Suppressor macrophage treated with lipopolysaccharide for 1 hour (primary cell): ENCODE data around the gene SNRNP70.
A peak's percentile ranks its signal among the peaks of the same experiment; 100 is the strongest.

ENCODE experiments used
- DNase-seq, 3 donors: peaks; one replicate each; pipeline ENCODE4 v3.0.0-alpha.2; 2020 to 2022

The SNRNP70 gene

DNA sequence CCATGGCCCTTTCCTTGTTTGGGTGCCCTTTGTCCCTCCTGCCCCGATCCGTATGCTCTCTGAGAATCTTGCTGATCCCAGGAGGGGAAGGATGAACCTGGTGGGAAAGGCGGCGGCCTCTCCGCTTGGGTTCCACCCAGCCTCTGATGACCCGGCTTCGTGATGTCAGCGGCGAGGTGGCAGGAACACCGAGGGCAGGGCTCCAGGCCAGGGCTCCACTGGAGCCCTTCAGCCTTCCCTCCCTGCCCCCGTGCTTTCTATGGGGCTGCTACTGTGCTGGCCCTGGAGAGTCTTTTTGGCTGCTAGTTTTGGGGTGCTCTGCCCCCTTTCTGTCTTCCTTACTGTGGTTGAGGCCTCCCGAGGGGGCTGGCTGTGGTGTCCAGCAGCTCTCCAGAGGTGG, 17.1 kb downstream of the SNRNP70 start:
- DNase-seq: no peak

DNA sequence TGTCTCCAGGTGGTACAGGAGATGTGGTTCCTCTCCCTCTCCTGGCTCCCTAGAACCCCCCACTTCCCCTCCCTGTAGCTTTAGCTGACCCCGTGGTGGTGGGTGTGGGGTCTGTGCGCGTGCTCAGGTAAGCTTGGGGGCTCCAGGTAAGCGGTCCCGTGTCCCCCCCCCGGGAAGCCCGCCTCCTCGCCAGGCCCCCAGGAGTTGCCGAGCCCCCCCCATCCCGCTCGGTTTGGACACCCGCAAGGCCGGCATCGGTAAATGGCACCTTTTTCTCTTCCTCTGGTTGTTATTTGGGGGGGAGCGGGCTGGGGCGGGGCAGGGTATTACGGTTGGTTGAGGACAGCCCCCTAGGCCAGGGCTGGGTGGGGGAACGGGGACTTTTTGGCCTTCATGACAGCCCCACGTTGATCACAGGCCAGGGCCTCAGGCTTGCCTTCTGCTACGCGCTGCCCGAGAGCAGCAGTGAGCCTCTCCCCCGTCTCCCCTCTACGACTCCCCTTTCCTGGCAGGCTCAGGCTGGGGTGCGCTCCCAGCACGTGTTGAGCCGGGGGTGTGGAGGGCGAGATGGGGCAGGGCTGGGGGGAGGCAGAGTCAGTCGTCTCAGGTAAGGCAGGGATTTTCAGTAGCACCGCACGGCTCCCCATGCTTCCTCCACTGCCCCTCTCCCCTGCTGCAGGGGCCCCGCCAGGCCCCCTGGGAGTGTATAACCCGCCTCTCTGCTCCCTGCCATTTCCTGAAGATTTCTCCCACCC, 18.3 kb downstream of the SNRNP70 start:
- DNase-seq: no peak

DNA sequence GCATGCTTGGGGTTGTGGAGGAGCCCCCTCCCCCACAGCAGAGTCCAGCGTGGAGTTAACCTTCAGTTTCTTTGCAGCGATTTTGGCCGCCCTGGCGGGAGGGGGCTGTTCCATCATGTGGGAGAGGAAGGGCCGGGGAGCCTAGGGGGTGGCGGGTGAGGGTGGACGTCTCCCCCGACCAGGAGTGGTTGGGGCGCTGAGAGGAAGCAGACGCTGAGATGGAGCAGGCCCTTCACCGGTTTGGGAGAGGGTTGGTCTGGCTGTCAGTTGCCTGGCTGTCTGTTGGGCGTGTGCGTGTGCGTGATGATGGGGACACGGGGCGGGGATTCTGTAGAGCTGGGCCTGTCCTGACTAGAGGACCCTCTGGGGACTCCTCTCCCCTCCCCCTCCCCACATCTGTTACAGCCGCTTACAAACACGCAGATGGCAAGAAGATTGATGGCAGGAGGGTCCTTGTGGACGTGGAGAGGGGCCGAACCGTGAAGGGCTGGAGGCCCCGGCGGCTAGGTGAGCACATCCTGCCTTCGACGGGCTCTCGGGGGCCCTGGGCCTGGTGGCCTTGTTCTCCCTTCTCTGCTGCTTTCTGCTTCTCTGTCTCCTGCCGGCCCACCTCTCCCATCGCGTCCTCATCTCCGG, 19.1 kb downstream of the SNRNP70 start:
- no peak for DNase-seq

GRCh38 chr19:49106648-49107135, 21.4 kb downstream of the SNRNP70 start:
- peak; percentile 48 to 80 (median 60) for DNase-seq

DNA sequence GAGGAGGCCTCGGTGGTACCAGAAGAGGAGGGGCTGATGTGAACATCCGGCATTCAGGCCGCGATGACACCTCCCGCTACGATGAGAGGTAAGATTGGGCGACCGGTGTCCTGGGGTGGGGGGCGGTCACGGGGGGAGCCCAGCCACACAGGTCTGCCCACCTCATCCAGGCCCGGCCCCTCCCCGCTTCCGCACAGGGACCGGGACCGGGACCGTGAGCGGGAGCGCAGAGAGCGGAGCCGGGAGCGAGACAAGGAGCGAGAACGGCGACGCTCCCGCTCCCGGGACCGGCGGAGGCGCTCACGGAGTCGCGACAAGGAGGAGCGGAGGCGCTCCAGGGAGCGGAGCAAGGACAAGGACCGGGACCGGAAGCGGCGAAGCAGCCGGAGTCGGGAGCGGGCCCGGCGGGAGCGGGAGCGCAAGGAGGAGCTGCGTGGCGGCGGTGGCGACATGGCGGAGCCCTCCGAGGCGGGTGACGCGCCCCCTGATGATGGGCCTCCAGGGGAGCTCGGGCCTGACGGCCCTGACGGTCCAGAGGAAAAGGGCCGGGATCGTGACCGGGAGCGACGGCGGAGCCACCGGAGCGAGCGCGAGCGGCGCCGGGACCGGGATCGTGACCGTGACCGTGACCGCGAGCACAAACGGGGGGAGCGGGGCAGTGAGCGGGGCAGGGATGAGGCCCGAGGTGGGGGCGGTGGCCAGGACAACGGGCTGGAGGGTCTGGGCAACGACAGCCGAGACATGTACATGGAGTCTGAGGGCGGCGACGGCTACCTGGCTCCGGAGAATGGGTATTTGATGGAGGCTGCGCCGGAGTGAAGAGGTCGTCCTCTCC, 22.6 kb downstream of the SNRNP70 start:
- no peak for DNase-seq

DNA sequence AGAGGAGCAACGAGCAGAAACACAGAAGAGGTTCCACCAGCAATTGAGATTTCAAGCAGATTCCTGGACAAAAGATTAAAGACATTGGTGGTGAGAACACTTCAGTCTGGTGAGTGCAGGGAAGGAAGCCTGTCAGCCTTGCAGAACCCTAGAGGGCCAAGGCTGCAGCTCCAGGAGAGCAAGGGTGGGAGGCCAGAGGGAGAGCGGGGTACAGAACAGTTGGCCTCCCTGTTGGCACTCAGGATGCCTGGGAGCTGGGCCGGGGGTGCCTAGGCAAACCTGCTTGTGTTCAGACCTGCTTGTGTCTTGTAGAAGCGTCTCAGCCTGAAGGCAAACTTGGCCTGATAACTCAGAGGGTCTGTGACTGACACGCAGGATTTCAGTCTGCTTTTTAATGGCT, 23.8 kb downstream of the SNRNP70 start:
- no peak for DNase-seq

GRCh38 chr19:49109569-49110233, 24.4 kb downstream of the SNRNP70 start:
- DNase-seq: no peak

GRCh38 chr19:49110567-49110966, 25.3 kb downstream of the SNRNP70 start:
- no peak for DNase-seq

DNA sequence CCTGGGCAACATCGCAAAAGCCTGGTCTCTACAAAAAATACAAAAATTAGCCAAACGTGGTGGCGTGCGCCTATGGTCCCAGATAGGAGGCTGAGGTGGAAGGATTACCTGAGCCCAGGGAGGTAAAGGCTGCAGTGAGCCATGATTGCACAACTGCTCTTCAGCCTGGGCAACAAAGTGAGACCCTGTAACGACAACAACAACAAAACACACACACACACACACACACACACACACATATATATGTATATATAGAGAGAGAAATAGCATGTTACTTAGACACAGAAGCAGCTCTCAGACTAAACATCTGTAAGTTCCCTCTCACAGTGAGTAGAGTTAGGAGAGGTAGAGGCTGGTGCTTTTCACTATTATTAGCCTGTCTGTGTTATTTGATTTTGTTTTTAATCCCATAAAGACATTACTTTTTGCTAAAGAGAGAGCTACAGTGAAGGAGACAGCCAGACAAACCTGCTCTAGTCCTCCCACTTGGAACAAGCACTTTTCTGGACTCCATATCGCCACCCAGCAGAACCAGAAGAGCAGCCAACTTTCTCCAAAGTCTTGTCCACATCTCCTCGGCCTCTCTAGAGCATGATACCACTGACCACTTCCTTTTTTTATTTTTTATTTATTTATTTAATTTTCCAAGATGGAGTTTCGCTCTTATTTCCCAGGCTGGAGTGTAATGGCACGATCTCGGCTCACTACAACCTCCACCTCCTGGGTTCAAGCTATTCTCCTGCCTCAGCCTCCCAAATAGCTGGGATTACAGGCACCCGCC, 26.2 kb downstream of the SNRNP70 start:
- DNase-seq: peak in 1 of 3 donors; percentile 17

- peak; percentile 80 to 94 (median 87) for DNase-seq
Measured at GRCh38 chr19:49113762-49114629, 28.7 kb downstream of the SNRNP70 start, which contains the start of gene LIN7B. TSS of gene LIN7B (plus strand) at chr19:49114370. CDS start at chr19:49114405, 35 bp downstream.

DNA sequence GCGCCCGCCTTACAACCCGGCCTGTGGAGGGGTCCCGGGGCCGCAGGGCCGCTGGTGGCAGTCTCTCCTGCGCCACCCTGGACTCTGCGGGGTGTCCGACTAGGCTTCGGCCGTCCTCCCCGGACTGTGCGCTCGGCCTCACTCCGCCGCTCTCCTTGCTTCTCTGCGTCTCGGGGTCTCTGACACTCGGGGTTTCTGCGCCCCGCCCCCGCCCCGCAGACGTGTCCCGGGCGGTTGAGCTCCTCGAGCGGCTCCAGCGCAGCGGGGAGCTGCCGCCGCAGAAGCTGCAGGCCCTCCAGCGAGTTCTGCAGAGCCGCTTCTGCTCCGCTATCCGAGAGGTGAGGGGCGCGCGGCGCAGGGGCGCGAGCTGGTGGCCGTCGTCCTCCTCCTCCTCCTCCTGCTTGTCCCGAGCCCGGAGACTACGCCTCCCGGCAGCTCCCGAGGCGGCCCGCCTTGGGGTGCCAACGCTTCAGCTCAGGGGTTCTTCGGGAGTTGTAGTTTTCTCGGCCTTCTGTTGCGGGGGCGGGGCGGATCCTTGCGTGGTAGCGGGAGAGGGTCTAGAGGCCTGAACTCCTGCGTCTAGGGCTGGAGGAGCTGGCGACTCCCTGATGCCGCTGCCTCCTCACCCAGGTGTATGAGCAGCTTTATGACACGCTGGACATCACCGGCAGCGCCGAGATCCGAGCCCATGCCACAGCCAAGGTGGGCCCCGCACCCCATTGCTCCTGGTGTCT, 29.5 kb downstream of the SNRNP70 start:
- DNase-seq: peak; percentile 59 to 76 (median 64)

- peak; percentile 58 to 72 (median 68) for DNase-seq
Measured at GRCh38 chr19:49116544-49116943, 31.3 kb downstream of the SNRNP70 start.

DNA sequence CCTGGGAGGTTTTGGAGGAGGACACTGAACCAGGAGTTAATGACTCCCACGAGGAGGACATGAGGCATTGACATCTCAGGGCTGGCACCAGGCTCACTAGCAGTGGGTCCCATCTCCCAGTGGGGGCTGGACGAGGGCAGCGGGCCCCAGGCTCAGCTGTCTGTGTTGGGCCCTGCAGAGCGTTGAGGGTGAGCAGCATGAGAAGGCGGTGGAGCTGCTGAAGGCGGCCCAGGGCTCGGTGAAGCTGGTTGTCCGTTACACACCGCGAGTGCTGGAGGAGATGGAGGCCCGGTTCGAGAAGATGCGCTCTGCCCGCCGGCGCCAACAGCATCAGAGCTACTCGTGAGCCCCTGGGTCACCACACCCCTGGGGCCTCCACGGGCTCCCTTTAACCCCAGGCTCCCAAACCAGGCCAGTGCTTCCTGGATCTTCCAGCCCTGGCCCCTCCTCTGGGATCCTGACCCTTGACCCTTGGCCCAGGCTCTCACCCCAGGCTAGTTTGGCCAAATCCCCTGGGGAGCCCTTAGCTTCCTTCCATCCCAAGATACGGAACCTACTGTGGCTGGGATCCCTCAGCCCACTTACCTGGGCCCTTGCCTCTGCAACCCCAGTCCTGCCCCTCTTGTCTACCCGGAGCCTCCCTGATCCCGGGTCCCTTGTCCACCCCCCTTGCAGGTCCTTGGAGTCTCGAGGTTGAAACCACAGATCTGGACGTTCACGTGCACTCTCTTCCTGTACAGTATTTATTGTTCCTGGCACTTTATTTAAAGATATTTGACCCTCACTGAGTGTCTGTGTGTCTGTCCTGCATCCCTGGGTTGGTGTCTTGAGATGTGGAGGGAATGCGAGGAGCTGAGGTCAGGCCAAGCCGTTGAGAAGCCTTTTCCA, 32.7 kb downstream of the SNRNP70 start:
- no peak for DNase-seq

DNA sequence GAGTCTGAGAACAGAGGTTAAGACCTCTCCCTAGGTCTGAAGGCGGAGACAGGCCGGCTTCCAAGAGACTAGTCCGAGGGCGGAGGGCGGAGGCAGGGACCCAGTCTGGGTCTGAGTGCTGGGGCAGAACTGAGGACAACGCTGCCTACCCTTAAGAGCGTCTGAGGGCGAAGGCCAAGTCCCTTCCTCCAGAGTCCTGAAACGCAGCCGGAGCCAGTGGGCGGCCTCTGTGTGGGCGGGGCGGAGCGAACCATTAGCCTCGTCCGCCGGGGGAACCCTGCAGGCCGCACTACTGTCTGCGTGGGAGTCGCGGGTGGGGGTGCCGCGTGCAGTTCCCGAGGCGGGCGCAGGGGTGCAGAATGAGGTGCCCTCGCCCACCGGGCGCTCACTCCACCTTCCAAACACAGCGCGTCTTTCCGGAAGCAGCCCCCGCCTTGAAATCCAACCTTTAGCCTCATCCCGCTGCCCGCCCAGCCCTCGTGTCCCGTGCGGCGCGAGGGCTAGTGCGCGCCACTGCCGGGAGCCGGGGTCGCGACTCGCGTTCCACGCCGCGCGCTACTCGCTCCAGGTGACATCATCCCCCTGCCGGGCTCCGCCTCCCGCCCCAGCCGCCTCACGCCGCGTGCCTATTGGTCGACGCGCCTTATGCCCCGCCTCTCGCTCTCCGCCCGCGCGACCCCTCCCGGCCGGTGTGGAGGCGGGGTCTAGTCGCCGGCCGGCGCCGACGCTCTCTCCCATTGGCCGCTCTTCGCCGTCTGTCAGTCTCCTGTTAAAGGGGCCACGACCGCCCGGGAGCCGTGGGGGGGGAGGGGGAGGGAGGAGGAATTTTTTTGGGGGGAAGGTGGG, 33.5 kb downstream of the SNRNP70 start, which contains the start of gene C19orf73:
Gene C19orf73, minus strand, starts transcription at position 579 of the 846 bp plus-strand sequence. Its CDS starts 121 bp downstream, at position 458.
- DNase-seq: peak; percentile 97 to 99 (median 98)

GRCh38 chr19:49119411-49120324, 34.4 kb downstream of the SNRNP70 start, which contains the start of gene PPFIA3:
TSS of gene PPFIA3 (plus strand) at chr19:49119544. CDS start at chr19:49127874, 8,330 bp downstream.
- DNase-seq: peak; percentile 62 to 86 (median 70)

- DNase-seq: no peak
Measured at GRCh38 chr19:49120325-49120683, 35.1 kb downstream of the SNRNP70 start.

- DNase-seq: no peak
Measured at GRCh38 chr19:49120868-49121267, 35.6 kb downstream of the SNRNP70 start.
